ENCODE data around the gene CCNI2.

DNA sequence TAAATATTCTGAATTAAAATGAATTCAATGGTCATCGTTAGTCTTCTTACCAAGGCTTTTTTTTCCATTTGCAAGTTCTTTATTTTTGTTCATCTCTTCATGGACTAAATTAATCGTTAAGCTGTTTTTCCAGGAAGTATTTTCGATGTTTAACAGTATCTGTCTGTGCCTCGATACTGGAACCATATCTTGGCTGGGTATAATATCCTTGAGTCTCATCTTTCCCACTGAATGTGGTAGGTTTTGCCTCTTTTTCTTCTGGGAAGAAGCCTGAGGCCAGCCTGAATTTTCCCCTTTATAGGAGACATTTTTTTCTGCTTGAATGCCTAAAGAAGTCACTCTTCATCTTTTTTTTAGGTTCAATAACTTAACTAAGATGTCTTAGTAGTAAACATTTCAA is 33.8 kb downstream of the CCNI2 start:
- TF ChIP-seq, protein P1, sequence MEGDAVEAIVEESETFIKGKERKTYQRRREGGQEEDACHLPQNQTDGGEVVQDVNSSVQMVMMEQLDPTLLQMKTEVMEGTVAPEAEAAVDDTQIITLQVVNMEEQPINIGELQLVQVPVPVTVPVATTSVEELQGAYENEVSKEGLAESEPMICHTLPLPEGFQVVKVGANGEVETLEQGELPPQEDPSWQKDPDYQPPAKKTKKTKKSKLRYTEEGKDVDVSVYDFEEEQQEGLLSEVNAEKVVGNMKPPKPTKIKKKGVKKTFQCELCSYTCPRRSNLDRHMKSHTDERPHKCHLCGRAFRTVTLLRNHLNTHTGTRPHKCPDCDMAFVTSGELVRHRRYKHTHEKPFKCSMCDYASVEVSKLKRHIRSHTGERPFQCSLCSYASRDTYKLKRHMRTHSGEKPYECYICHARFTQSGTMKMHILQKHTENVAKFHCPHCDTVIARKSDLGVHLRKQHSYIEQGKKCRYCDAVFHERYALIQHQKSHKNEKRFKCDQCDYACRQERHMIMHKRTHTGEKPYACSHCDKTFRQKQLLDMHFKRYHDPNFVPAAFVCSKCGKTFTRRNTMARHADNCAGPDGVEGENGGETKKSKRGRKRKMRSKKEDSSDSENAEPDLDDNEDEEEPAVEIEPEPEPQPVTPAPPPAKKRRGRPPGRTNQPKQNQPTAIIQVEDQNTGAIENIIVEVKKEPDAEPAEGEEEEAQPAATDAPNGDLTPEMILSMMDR (IDR thresholded peaks at IDR 0.05) = no peak
- no peak for TF ChIP-seq POLR2A (IDR thresholded peaks at IDR 0.05)
